HG03045 (cell line): ENCODE results near the gene MON1A.
A peak's percentile ranks its signal among the peaks of the same experiment; 100 is the strongest.
"Not testable (repeated sequence)": the region's sequence is repeated elsewhere in the genome, so short reads cannot be mapped to it uniquely, and the experiment has no call there.

Experiments
- ATAC-seq: cut with Tn5 transposase; IDR thresholded peaks from one replicate; pipeline ENCODE4 v1.9.1; 2021; ENCODE audit warnings: mild to moderate bottlenecking, moderate library complexity; ENCODE audit not compliant: unreplicated experiment

The MON1A gene

DNA sequence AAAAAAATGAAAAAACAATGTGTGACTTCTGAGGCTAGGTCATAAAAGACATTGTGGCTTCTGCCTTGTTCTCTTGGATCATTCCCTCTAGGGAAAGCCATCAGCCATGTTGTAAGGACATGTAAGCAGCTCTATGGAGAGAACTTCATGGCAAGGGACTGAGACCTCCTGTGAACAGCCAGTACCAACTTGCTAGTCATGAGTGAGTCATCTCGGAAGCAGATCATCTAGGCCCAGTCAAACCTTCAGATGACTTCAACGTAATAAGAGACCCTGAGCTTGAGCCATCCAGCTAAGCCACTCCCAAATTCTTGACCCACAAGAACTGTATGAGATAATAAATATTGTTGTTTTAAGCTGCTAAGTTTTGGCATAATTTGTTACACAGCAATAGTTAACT, 4.9 kb downstream of the MON1A start:
- ATAC-seq: no peak

DNA sequence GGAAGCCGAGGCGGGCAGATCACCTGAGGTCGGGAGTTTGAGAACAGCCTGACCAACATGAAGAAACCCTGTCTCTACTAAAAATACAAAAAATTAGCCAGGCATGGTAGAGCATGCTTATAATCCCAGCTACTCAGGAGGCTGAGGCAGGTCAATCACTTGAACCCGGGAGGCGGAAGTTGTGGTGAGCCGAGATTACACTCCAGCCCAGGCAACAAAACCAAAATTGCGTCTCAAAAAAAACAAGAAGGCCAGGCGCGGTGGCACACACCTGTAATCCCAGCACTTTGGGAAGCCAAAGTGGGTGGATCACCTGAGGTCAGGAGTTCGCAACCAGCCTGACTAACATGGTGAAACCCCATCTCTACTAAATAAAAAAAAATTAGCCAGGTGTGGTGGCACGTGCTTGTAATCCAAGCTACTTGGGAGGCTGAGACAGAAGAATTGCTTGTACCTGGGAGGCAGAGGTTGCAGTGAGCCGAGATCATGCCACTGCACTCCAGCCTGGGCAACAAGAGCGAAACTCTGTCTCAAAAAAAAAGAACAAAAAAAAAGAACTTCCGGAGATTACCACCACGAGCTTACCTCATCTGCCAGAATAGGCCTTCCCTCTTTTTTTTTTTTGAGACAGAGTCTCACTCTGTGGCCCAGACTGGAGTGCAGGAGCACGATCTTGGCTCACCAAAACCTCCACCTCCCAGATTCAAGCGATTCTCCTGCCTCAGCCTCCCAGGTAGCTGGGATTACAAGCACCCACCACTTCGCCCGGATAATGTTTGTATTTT, 11.6 kb downstream of the MON1A start:
- ATAC-seq: not testable (repeated sequence)

GRCh38 chr3:49916686-49917085, 12.9 kb downstream of the MON1A start:
- ATAC-seq: no peak

DNA sequence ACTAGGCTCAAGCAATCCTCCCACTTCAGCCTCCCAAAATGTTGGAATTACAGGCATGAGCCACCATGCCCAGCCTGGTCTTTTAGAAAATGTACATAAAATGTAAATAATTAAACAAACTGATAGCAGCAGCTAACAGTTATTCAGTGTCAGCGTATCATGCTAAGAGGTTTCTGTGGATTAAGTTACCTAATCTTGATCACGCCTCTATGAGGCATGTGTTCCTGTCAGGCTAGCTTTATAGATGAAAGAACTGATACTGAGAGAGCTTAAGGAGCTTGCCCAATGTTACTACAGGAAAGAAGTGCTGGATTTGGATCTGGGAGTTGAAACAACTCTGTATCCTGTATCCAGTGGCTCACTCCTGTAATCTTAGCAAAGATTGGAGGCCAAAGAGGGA, 14.7 kb downstream of the MON1A start:
- no peak for ATAC-seq

DNA sequence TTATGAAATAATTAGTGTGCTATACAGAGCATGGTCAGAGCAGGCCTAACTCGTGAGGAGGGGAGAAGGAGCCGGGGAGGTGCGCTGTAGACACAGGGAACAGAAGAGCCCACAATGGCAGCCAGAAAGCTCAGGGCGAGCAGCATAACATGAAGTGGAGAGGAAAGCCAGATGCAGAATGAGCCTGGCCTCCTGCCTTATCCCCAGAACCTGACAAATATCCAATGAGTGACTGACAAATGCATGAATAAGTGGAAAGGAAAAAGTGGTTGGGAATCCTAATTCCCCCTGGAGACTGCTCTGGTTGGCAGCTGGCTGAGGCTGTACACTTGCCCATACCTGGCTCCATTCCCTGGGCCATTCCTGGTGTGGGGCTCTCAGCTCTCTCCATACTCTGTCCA, 16.7 kb downstream of the MON1A start:
- no peak for ATAC-seq

GRCh38 chr3:49911611-49912010, 18.0 kb downstream of the MON1A start:
- ATAC-seq: no peak

DNA sequence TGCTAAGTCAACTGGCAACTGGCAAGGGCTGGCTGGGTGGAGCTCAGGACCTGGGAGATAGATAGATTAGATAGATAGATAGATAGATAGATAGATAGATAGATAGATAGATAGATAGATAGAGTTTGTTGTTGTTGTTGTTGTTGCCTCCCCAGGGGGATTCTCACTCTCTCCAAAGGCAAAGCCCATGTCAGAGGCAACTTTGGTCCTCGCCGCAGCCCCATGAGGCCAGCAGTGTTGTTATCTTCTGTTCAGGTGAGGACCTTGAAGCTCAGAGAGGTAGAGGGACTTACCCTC, 18.5 kb downstream of the MON1A start:
- ATAC-seq: no peak

DNA sequence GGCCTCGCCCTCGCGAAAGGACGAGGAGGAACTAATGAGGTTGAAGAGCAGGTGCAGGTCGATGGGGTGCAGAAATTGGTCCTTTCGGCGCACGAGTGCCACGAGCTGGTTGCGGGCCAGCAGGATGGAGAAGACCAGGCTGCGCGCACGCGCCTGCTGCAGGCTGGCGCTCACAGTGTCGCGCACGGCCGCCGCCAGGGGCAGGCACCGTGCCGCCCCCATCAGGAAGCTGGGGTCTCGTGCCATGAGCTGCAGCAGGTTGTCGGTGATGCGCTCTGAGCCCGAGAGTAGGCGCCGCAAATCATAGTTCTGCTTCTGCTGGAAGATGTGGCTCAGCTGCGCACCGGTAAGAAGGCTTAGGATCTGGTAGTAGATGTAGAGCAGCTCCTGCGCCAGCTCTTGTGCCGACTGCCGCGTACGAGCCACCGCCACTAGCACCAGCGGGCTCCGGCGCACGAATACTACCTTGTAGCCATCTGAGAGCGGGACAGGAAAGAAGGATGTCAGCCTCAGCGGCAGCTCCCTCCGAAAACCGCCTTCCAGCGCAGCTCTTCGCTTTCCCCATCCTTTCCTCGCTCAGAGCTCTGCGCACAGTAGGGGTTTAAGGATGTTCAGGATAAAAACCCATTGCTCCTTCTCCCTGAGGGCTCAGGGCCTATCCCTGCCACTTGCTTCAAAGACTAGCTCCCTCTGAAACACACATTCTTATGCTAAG, 19.0 kb downstream of the MON1A start:
- ATAC-seq: no peak

DNA sequence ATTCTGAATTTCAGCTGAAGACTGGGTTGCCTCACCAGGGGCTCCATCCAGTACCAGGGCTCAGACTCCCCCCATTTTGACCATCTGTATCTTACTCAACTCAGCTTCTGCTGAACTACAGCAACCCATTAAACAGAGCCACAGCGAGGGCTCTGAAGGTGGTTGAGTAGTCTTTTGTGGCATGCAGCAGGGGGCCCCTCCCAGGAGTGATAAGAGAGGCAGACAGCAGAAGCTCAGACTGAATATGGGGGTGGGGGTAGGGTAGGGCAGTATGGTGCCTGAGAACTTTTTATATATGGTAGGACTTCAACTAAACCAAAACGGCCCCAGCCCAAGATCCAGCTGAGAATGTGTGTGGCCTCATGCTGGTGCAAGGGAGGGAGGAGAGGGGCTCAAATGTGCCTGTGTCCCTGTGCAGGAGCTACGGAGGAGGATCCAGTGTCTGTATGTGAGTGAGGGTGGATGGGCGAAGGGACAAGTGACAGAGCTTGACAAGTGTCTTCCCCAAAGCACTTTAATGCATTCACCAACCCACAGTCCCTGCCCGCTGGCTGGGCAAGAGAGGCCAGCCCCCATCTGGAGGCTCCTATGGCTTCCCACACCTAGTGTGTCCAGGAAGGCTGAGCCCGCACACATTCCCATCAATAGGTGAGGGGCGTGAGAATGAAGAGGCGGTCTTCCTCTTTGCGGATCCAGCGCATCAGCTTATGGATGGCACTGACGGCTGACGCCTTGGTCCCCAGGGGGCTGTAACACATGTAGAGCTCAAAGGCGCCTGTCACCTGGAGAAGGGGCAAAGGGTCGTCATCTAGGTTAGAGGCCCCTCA, 21.0 kb downstream of the MON1A start:
- ATAC-seq: no peak

DNA sequence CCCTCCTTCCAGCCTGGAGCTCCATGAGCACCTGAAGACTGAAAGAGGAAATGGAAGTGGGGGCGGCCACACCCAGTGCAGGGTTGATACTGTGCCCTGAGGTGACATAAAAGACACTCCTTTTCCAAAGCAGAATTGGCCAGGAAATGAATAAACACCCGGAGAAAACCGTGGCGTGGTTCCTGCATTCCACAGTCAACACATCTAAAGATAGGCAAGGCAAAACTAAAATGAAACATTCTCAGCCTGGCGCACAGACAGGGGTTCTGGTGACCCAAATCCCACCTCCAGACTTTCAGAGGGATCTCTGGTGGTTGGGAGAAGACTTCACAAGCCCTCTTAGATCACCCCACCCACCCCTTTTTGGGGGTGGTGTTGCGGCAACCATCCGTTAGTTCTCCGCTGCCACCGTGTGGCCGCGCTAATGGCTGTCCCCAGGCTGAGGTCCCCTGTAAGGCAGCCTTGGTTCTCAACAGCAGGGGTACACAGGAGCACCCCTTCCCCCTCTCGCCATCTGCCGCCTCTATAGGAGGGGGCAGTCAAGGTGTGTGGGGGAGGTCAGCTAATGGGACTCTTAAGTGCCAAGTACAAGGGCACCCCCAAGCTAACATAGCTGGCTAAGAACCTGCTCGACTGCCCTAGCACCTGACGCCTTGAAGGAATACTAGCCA, 23.4 kb downstream of the MON1A start:
- ATAC-seq: no peak

DNA sequence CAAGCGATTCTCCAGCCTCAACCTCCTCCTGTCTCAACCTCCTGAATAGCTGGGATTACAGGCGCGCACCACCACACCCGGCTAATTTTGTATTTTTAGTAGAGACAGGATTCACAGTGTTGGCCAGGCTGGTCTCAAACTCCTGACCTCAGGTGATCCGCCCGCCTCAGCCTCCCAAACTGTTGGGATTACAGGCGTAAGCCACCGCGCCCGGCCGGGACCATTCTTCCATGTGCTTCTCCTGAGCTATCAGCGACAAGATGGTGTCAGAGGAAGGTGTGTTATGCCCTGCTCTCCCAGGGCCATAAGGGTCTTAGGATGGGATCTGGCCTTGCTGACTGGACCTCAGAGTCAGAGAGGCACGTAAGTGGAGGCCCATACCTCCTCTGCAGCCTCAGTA, 25.2 kb downstream of the MON1A start:
- ATAC-seq: not testable (repeated sequence)

DNA sequence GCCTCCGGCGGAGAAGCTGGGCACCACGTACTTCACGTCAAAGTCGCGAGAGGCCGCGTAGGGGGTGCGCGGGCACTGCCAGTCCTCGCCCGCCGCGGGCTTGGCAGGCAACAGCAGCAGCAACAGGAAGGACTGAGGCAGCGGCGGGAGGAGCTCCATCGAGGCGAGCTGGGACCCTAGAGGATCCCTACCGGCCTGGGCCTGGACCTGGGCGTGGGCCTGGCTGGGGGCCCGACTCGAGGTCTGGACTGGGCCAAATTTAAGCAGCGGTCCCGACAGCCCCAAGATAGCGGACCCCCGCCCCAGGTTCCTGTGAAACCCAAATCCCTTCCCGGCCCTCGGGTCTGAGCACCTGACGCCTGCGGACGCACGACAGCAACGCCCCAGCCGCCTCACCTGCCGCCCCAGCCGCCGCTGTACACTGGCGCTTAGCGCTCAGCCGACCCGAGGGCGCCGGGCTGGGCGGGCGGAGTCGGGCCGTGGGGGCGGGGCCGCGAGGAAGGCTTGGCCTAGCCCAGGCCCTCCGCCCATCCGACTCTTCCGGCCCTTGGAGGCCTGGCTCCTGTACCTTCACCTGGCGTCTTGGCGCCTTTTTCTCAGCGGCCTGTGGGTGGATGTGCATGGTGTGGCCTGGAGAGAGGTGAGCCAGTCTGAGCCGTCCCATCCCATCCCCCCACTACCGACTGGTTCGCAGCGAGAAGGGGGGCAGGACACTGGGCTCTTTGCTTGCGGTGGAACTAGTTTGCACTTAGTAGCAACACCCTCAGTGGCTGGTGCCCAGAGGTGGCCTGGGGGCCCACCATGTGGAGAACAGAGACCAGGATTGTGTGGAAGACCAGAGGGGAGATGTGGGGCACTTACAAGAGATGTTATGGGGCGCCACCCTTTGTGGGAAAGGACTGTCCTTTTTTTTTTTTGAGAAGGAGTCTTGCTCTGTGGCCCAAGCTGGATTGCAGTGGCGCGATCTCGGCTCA, 25.9 kb downstream of the MON1A start, which contains the start of gene MST1R:
MST1R (minus strand) TSS at position 423 of the 974 bp plus-strand sequence; CDS start at position 159, 264 bp downstream.
- ATAC-seq: peak; percentile 62

GRCh38 chr3:49902511-49903345, 26.9 kb downstream of the MON1A start:
- ATAC-seq: no peak

GRCh38 chr3:49901366-49902339, 28.0 kb downstream of the MON1A start:
- no peak for ATAC-seq

DNA sequence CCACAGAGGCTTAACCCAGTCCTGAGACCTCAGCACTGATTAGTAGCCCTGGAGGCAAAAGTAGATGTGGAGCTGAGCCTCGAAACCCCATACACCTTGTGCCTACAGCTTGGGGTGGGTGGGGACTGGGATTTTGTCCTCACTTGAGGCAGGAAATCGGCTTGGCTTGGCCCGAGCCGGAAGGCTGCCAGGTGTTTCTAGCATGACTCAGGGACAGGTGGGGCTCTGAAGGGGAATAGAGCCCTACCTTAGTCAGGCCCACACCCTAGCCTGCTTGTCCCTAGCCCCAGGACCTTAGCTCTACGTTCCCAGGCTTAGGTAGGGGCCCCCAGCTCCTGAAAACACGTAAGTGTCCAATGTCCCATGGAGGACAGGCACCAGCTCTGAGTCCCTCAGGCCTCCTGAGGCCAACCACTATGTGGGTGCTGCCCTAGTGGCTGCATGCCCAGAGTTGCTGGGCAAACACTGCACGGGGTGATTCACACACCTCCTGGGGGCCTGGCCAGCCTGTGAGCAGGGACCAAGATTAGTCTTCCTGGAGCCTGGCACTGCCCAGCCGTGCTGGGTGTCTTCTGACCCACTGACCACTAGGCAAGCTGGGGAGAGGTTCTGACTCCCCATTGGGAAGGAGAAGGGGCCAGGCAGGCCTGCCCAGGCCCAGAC, 29.0 kb downstream of the MON1A start:
- no peak for ATAC-seq

DNA sequence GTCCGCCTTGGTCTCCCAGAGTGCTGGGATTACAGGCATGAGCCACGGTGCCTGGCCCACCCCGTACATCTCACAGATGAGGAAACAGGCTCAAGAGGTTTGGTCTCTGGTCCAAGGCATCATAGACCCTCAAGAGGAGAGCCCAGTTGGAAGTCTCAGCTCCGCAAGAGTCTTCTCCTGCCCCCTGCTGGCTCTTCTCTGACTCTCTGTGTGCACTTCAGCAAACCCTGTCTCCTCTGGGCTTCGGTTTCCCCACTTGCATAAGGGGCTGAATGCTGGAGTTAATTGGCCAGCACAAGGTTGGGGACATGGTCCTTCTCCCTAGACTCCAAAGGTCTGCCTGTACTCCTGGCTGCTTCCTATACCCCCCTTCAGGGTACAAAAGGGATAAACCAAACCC, 29.8 kb downstream of the MON1A start:
- ATAC-seq: no peak

- ATAC-seq: no peak
Observed at GRCh38 chr3:49898991-49899390, 30.6 kb downstream of the MON1A start.
